Hepatocyte (in vitro differentiated cells): ENCODE measurements around the gene GDPD4.

Experiments
- CTCF ChIP-seq: fragments of 200-600 bp; sonication (generic); IDR thresholded peaks from 2 replicates; pipeline ENCODE4 v1.5.1; 2016; ENCODE audit warnings: antibody characterized with exemption, mild to moderate bottlenecking; ENCODE audit not compliant: poor library complexity
- EZH2 ChIP-seq: fragments of 200-600 bp; sonication (generic); IDR thresholded peaks from 2 replicates; pipeline ENCODE4 v1.6.1; 2016; ENCODE audit warnings: antibody characterized with exemption, mild to moderate bottlenecking, borderline replicate concordance

DNA sequence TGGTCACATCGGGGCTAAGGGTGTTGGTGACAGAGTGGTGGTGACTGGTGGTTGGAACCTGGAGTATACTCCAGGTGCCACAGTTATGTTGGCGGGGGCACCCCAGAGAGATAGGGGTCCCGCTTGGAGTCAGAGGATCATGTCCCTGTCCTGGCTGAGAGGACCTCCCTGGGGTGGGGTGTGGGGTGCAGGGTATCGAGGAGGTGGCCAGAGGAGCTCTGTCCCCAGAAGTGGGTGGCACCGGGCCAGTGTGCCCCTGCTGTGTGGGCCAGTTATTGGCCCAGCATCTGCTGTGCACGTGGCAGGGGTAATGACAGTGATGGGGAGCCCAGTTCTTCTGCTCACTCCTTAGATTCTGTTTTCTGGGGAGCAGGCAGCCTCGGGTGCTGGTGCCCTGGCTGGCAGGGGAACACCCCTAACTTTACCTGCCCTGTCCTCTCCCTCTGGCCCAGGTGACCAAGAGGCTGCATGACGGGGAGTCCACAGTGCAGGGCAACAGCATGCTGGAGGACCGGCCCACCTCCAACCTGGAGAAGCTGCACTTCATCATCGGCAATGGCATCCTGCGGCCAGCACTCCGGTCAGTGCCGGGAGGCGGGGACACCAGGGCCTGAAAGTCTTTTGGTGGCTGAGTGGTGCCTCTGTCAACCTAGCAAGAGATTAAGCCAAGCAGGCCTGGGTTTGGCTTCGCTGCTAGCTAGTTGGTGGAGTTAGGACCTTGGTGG lies 117.2 kb downstream of the GDPD4 start:
- TF ChIP-seq CTCF (no peak), EZH2 (no peak)
